Activated CD8-positive, alpha-beta memory T cell treated with anti-CD3 and anti-CD28 coated beads for 4 hours (primary cell): ENCODE results near the gene AGBL2.
"Not testable (repeated sequence)": the region's sequence is repeated elsewhere in the genome, so short reads cannot be mapped to it uniquely, and the experiment has no call there.

Source experiments
- DNase-seq, 2 donors: peaks; one replicate each; pipeline ENCODE4 v3.0.0-alpha.2; 2020; ENCODE audit warnings: low read depth in 2 of 2

The AGBL2 gene

GRCh38 chr11:47636331-47636730, 78.8 kb downstream of the AGBL2 start:
- DNase-seq: not testable (repeated sequence)

GRCh38 chr11:47631473-47631872, 83.7 kb downstream of the AGBL2 start:
- DNase-seq: no peak

- DNase-seq: no peak
Measured at GRCh38 chr11:47628026-47628425, 87.1 kb downstream of the AGBL2 start.

- DNase-seq: no peak
Measured at GRCh38 chr11:47626234-47626633, 88.9 kb downstream of the AGBL2 start.

GRCh38 chr11:47620836-47621378, 94.3 kb downstream of the AGBL2 start:
- no peak for DNase-seq

- DNase-seq: no peak
Measured at GRCh38 chr11:47617417-47617809, 97.8 kb downstream of the AGBL2 start.

- no peak for DNase-seq
Measured at GRCh38 chr11:47616726-47617416, 98.3 kb downstream of the AGBL2 start.

GRCh38 chr11:47615249-47615648, 99.9 kb downstream of the AGBL2 start:
- DNase-seq: no peak

GRCh38 chr11:47611348-47611794, 103.8 kb downstream of the AGBL2 start:
- no peak for DNase-seq

GRCh38 chr11:47609675-47610074, 105.5 kb downstream of the AGBL2 start:
- no peak for DNase-seq
